SK-N-SH (cell line): ENCODE data around the gene OGFR. TPM values are rescaled to one million over a fixed set of nuclear protein-coding genes. Genes with fewer than 3 reads are reported as not detected.
A peak's percentile ranks its signal among the peaks of the same experiment; 100 is the strongest.

ENCODE experiments used
- CTCF ChIA-PET: fragments of 300-600, 350-600 bp; formaldehyde crosslinking; extraction: SDS; loops from one replicate; lab custom pipeline; 2021; lab: Yijun Ruan, JAX
- POLR2A ChIA-PET: fragments of 350-600 bp; sonication (Branson Sonifier 250); formaldehyde crosslinking; extraction: SDS; loops from one replicate; lab custom pipeline; 2020; ENCODE audit warnings: antibody characterized with exemption, inconsistent platforms; lab: Yijun Ruan, JAX
- DNase-seq: peaks from one replicate; pipeline ENCODE4 v3.0.0; 2012
- H2AFZ ChIP-seq: fragments of 200-600 bp; sonication (generic); 2 replicates; pipeline ENCODE4 v1.8.1; 2016; ENCODE audit warnings: antibody characterized with exemption, mild to moderate bottlenecking, low read depth
- H3F3A ChIP-seq: fragments of 200-600 bp; sonication (generic); replicated peaks from 2 replicates; pipeline ENCODE3; 2016; ENCODE audit warnings: antibody characterized with exemption, mild to moderate bottlenecking; ENCODE audit not compliant: insufficient read depth
- H3K27ac ChIP-seq, 2 experiments: fragments of 200-500 bp in 1 of 2; fragments of 200-600 bp in 1 of 2; sonication (Bioruptor generic) in 1 of 2; sonication (generic), shearing (Covaris generic) in 1 of 2; 2 replicates each; pipeline versions ENCODE4 v1.5.1 to v1.6.1; 2014 to 2016; ENCODE audit warnings: low read depth in 2 of 2, inconsistent platforms in 1 of 2, low read length in 1 of 2, mild to moderate bottlenecking in 1 of 2, mixed read lengths in 1 of 2
- H3K27me3 ChIP-seq: fragments of 200-600 bp; sonication (generic), shearing (Covaris generic); 2 replicates; pipeline ENCODE4 v1.6.1; 2016; ENCODE audit warnings: mixed run types; ENCODE audit not compliant: insufficient read depth
- H3K36me3 ChIP-seq, 2 experiments: fragments of 200-500 bp in 1 of 2; fragments of 200-600 bp in 1 of 2; sonication (Bioruptor generic) in 1 of 2; sonication (generic) in 1 of 2; replicated peaks in 1 of 2; 2 replicates each; pipeline versions ENCODE3 to v1.5.1; 2014 to 2016; ENCODE audit warnings: low read length in 1 of 2, mild to moderate bottlenecking in 1 of 2; ENCODE audit not compliant: insufficient read depth in 2 of 2, control insufficient read depth in 1 of 2
- H3K4me1 ChIP-seq, 2 experiments: fragments of 200-500 bp in 1 of 2; fragments of 200-600 bp in 1 of 2; sonication (Bioruptor generic) in 1 of 2; sonication (generic), shearing (Covaris generic) in 1 of 2; 2 replicates each; pipeline versions ENCODE4 v1.5.1 to v1.6.1; 2014 to 2016; ENCODE audit warnings: low read depth in 1 of 2, low read length in 1 of 2, mixed run types in 1 of 2; ENCODE audit not compliant: insufficient read depth in 2 of 2, control insufficient read depth in 1 of 2
- H3K4me2 ChIP-seq: fragments of 200-600 bp; sonication (generic), shearing (Covaris generic); 2 replicates; pipeline ENCODE4 v1.6.1; 2017; ENCODE audit warnings: mixed run types
- H3K4me3 ChIP-seq, 2 experiments: fragments of 200-500 bp in 1 of 2; fragments of 200-600 bp in 1 of 2; sonication (Bioruptor generic) in 1 of 2; sonication (generic), shearing (Covaris generic) in 1 of 2; 2 replicates each; pipeline versions ENCODE4 v1.5.1 to v1.8.1; 2014 to 2016; ENCODE audit warnings: low read depth in 2 of 2, inconsistent platforms in 1 of 2, low read length in 1 of 2, mild to moderate bottlenecking in 1 of 2, mixed read lengths in 1 of 2, moderate library complexity in 1 of 2
- H3K79me2 ChIP-seq: fragments of 200-600 bp; sonication (generic); 2 replicates; pipeline ENCODE4 v1.8.1; 2017; ENCODE audit warnings: mild to moderate bottlenecking; ENCODE audit not compliant: insufficient read depth
- H3K9ac ChIP-seq: fragments of 200-600 bp; sonication (generic); 2 replicates; pipeline ENCODE4 v1.6.1; 2017; ENCODE audit warnings: mixed run types
- H3K9me2 ChIP-seq: fragments of 200-600 bp; sonication (generic); 2 replicates; pipeline ENCODE4 v1.6.1; 2017; ENCODE audit warnings: mixed run types
- H3K9me3 ChIP-seq: fragments of 200-600 bp; sonication (generic); 2 replicates; pipeline ENCODE4 v1.6.1; 2017; ENCODE audit warnings: mixed run types, mild to moderate bottlenecking, moderate library complexity
- H4K20me1 ChIP-seq: fragments of 200-600 bp; sonication (generic); 2 replicates; pipeline ENCODE4 v1.6.1; 2017; ENCODE audit warnings: mild to moderate bottlenecking, mixed run types; ENCODE audit not compliant: insufficient read depth
- CHD2 ChIP-seq: fragments of 150-350 bp; IDR thresholded peaks from 2 replicates; pipeline ENCODE4 v1.6.1; 2018; ENCODE audit warnings: low read length; ENCODE audit not compliant: partially characterized antibody
- CTCF ChIP-seq: fragments of 200-600 bp; sonication (generic); IDR thresholded peaks from 2 replicates; pipeline ENCODE4 v1.6.1; 2017; ENCODE audit warnings: antibody characterized with exemption, mild to moderate bottlenecking, moderate library complexity
- ELF1 ChIP-seq: IDR thresholded peaks from 2 replicates; pipeline ENCODE4 v1.4.0; 2012
- FOXJ3 ChIP-seq: sonication (generic); formaldehyde crosslinking; IDR thresholded peaks from 2 replicates; pipeline ENCODE4 v1.5.1; 2020; ENCODE audit warnings: mild to moderate bottlenecking, missing genetic modification reagents
- GABPA ChIP-seq: IDR thresholded peaks from 2 replicates; pipeline ENCODE4 v1.4.0; 2012; ENCODE audit warnings: low read depth, mild to moderate bottlenecking
- GATA2 ChIP-seq: sonication (generic); formaldehyde crosslinking; IDR thresholded peaks from 2 replicates; pipeline ENCODE4 v1.5.0; 2020; ENCODE audit warnings: mild to moderate bottlenecking, missing genetic modification reagents
- IRF3 ChIP-seq: fragments of 150-350 bp; IDR thresholded peaks from 2 replicates; pipeline ENCODE4 v1.6.1; 2016; ENCODE audit warnings: mild to moderate bottlenecking, low read depth, low read length
- JUND ChIP-seq: IDR thresholded peaks from 2 replicates; pipeline ENCODE4 v1.4.0; 2012
- MEF2A ChIP-seq: IDR thresholded peaks from 2 replicates; pipeline ENCODE4 v1.4.0; 2012; ENCODE audit warnings: low read depth, borderline replicate concordance
- MXI1 ChIP-seq: IDR thresholded peaks from 2 replicates; pipeline ENCODE4 v1.6.1; 2012; ENCODE audit warnings: mild to moderate bottlenecking, low read depth, low read length, improper control_type of control experiment
- NFIC ChIP-seq: IDR thresholded peaks from 2 replicates; pipeline ENCODE4 v1.4.0; 2012; ENCODE audit warnings: borderline replicate concordance
- PBX3 ChIP-seq: IDR thresholded peaks from 2 replicates; pipeline ENCODE4; 2012
- RAD21 ChIP-seq: IDR thresholded peaks from 2 replicates; pipeline ENCODE4 v1.6.1; 2012; ENCODE audit warnings: mild to moderate bottlenecking, low read length
- RFX5 ChIP-seq: IDR thresholded peaks from 2 replicates; pipeline ENCODE4 v1.6.1; 2012; ENCODE audit warnings: mild to moderate bottlenecking, improper control_type of control experiment, low read length
- RXRA ChIP-seq: IDR thresholded peaks from 2 replicates; pipeline ENCODE4 v1.4.0; 2012; ENCODE audit warnings: low read depth, mild to moderate bottlenecking, borderline replicate concordance
- SIN3A ChIP-seq: IDR thresholded peaks from 2 replicates; pipeline ENCODE4 v1.6.1; 2012; ENCODE audit warnings: low read depth, mild to moderate bottlenecking, low read length, moderate library complexity, borderline replicate concordance
- SMC3 ChIP-seq: IDR thresholded peaks from 2 replicates; pipeline ENCODE4 v1.6.1; 2012; ENCODE audit warnings: low read depth, low read length, improper control_type of control experiment
- TCF12 ChIP-seq: IDR thresholded peaks from 2 replicates; pipeline ENCODE4 v1.4.0; 2012
- USF1 ChIP-seq: IDR thresholded peaks from 2 replicates; pipeline ENCODE4 v1.4.0; 2012; ENCODE audit warnings: low read depth, borderline replicate concordance
- WGBS: methylation state at CpG from one replicate; pipeline ENCODE4 v1.1.6; 2017; ENCODE audit warnings: low lambda C conversion rate; 5-methylcytosine and 5-hydroxymethylcytosine counted together
- polyA plus RNA-seq, 3 experiments: library from polyadenylated mRNA; depleted of rRNA; stranded (reverse); fragments of >200 nt; gene quantifications; 2 replicates each; pipeline ENCODE4 v1.2.3, GENCODE V29; 2012
- TF ChIP-seq, protein P1 (sequence below): IDR thresholded peaks from 2 replicates; pipeline ENCODE4 v1.4.0; 2012; ENCODE audit warnings: low read depth

Gene OGFR
- polyA plus RNA-seq, 1 of the 3 experiments (the other 2 are of a cell fraction) = 60.8 TPM

DNA sequence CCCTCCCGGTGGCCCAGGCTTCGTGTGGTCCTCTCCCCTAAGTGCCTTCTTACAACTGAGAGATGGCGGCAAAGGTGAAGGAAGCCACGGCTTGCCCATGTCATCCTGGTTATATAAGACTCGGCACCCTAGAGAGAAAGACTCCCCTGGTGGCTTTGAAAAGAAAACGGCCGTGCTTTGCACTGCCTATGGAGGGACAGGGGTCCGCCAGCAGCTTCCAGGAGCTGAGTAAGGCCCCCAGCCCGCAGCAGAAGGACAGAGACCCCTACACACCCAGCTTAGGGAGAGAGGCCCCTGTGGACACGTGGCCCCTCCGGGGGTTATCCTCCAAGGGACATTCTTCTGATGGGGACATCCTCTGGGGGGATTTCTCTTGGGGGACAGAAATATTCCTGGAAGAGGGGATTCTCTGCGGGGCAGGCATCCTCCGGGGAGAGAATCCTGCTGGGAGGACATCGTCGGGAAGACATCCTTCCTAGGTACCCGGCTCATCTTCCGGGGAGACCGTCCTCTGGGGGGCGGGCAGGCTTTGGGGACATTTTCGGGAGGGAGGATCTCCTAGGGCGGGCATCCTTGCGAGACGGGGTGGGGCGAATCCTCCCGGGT is 511 bp upstream of the OGFR start:
- Histone ChIP-seq H3K9ac (peak overlapping the region; percentile 41; the same call in 1 of the 2 replicates), H3K36me3 (peaks cover 24 to 33% of the 10 kb centered on the region in 2 experiments), H3K27me3 (no peaks in the 10 kb centered on the region), H3F3A (peaks cover 12% of the 10 kb centered on the region), H3K9me3 (no peaks in the 10 kb centered on the region), H3K27ac (peak overlapping the region; percentile 33 to 67; a peak in 3 of 4 replicates), H3K9me2 (no peaks in the 10 kb centered on the region), H3K4me1 (peaks cover 10 to 27% of the 10 kb centered on the region in 2 experiments; a peak in 2 of 4 replicates), H3K79me2 (peaks cover 30% of the 10 kb centered on the region), H3K4me2 (peak overlapping the region; percentile 96; the same call in 1 of the 2 replicates), H4K20me1 (peaks cover 25% of the 10 kb centered on the region), H3K4me3 (peak overlapping the region; percentile 85 to 92), H2AFZ (peak overlapping the region; percentile 94)
- 43% methylated on average over 12 of the region's 25 CpGs for WGBS
- no peak for TF ChIP-seq RXRA
- TF ChIP-seq NFIC = no peak
- TF ChIP-seq RFX5 = no peak
- no peak for TF ChIP-seq GABPA
- TF ChIP-seq JUND = no peak
- TF ChIP-seq, protein P1, sequence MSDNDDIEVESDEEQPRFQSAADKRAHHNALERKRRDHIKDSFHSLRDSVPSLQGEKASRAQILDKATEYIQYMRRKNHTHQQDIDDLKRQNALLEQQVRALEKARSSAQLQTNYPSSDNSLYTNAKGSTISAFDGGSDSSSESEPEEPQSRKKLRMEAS = no peak
- no peak for TF ChIP-seq USF1
- no peak for TF ChIP-seq MEF2A
- no peak for TF ChIP-seq ELF1
- TF ChIP-seq FOXJ3 (CRISPR knock-in tag) = no peak
- no peak for TF ChIP-seq TCF12
- no peak for TF ChIP-seq MXI1
- no peak for TF ChIP-seq PBX3
- no peak for TF ChIP-seq SMC3
- TF ChIP-seq CHD2 = no peak
- no peak for TF ChIP-seq GATA2 (CRISPR knock-in tag)
- TF ChIP-seq IRF3 = no peak
- no peak for TF ChIP-seq SIN3A
- no peak for TF ChIP-seq CTCF
- TF ChIP-seq RAD21 = no peak
- CTCF ChIA-PET = interaction anchor here (0.6 to 3.8 kb wide), 4 partner anchors 11 to 110 kb away, joined by 3 to 17 read pairs (median 8); no protein-coding TSS in a partner anchor
- POLR2A ChIA-PET = interaction anchor here (0.6 to 1.4 kb wide), 3 partner anchors 10 to 245 kb away, joined by 3 read pairs; no protein-coding TSS in a partner anchor
- peak; percentile 64 for DNase-seq
